ENCODE data around the gene SLC6A11. TPM values are rescaled to one million over a fixed set of nuclear protein-coding genes. Genes with fewer than 3 reads are reported as not detected.

The SLC6A11 gene
- total and polyA plus RNA-seq, 2 donors (not counting 1 experiment from before 2014, with no cell fraction given), result not detected

DNA sequence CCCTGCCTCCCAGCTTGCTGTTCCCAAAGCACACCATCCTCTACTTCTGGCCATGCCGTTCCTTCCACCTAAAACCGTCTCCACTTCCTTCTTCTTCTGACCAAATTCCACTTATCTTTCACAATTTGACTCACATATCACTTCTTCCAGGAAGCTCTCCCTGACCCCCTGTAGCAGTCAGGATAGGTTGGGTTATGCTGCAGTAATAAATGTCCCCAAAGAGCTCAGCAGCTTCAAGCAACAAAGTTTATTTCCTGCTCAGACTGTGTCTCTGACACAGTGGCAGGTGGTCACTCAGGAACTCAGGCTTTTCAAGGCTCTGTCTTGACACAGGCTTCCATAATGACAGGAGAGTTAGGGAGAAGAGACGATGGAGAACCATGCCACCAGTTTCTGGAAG lies 27.4 kb downstream of the SLC6A11 start:
- Mint-ChIP-seq H3K27me3 (peaks cover 40% of the 10 kb centered on the region), H3K27ac (no peak overlapping the region), H3K4me3 (no peak overlapping the region), H3K4me1 (peaks cover 15% of the 10 kb centered on the region), H3K9me3 (ENCODE audit: insufficient read depth) (no peaks in the 10 kb centered on the region)
- TF ChIP-seq EZH2 (IDR thresholded peaks at IDR 0.05; ENCODE audit: borderline replicate concordance, insufficient read depth, low read depth, low read length, poor library complexity, severe bottlenecking), result no peak
- TF ChIP-seq, protein P1, sequence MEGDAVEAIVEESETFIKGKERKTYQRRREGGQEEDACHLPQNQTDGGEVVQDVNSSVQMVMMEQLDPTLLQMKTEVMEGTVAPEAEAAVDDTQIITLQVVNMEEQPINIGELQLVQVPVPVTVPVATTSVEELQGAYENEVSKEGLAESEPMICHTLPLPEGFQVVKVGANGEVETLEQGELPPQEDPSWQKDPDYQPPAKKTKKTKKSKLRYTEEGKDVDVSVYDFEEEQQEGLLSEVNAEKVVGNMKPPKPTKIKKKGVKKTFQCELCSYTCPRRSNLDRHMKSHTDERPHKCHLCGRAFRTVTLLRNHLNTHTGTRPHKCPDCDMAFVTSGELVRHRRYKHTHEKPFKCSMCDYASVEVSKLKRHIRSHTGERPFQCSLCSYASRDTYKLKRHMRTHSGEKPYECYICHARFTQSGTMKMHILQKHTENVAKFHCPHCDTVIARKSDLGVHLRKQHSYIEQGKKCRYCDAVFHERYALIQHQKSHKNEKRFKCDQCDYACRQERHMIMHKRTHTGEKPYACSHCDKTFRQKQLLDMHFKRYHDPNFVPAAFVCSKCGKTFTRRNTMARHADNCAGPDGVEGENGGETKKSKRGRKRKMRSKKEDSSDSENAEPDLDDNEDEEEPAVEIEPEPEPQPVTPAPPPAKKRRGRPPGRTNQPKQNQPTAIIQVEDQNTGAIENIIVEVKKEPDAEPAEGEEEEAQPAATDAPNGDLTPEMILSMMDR (IDR thresholded peaks at IDR 0.05), result no peak
- ATAC-seq (ENCODE audit: low read depth) (no peak), DNase-seq (no peak)
- Histone ChIP-seq H3K36me3 (replicated peaks in 1 of 2; ENCODE audit: control extremely low read depth in 1 of 2, control insufficient read depth in 1 of 2, extremely low read depth in 1 of 2, insufficient read depth in 2 of 2, low read length in 1 of 2) (no peaks in the 10 kb centered on the region), H3K9ac (ENCODE audit: low read length) (no peak overlapping the region), H2AFZ (ENCODE audit: insufficient read depth, low read depth, low read length, poor library complexity, severe bottlenecking) (no peak overlapping the region), H3K79me2 (ENCODE audit: control insufficient read depth, insufficient read depth, low read length) (no peaks in the 10 kb centered on the region), H3K4me2 (replicated peaks; ENCODE audit: low read depth, low read length, poor library complexity, severe bottlenecking) (no peak overlapping the region), H3K27me3 (replicated peaks in 1 of 4; ENCODE audit: control extremely low read depth in 1 of 4, control insufficient read depth in 3 of 4, insufficient read depth in 4 of 4, low read length in 3 of 4) (peaks cover 0 to 12% (median 3%) of the 10 kb centered on the region in 4 experiments), H3K4me3 (ENCODE audit: control extremely low read depth in 1 of 5, extremely low read depth in 1 of 5, insufficient read depth in 1 of 5, low read depth in 2 of 5, low read length in 4 of 5) (no peak overlapping the region), H3K4me1 (ENCODE audit: control insufficient read depth in 2 of 2, insufficient read depth in 2 of 2, low read length in 2 of 2) (peaks cover 0 to 11% of the 10 kb centered on the region in 2 donors), H3K27ac (ENCODE audit: low read length in 2 of 2) (no peak overlapping the region), H3K9me3 (ENCODE audit: control extremely low read depth in 1 of 3, control insufficient read depth in 2 of 3, insufficient read depth in 1 of 3, low read length in 2 of 3) (peaks cover 0 to 5% (median 0%) of the 10 kb centered on the region in 3 donors), H4K20me1 (ENCODE audit: control insufficient read depth, insufficient read depth, low read length, poor library complexity, severe bottlenecking) (no peaks in the 10 kb centered on the region)
- intact Hi-C loops (cut with micrococcal nuclease), result no loop called here
- 86% methylated on average over 2 of the region's 3 CpGs for WGBS (ENCODE audit: insufficient coverage)
- ChIA-PET CTCF (no interaction called here), POLR2A (no interaction called here)

DNA sequence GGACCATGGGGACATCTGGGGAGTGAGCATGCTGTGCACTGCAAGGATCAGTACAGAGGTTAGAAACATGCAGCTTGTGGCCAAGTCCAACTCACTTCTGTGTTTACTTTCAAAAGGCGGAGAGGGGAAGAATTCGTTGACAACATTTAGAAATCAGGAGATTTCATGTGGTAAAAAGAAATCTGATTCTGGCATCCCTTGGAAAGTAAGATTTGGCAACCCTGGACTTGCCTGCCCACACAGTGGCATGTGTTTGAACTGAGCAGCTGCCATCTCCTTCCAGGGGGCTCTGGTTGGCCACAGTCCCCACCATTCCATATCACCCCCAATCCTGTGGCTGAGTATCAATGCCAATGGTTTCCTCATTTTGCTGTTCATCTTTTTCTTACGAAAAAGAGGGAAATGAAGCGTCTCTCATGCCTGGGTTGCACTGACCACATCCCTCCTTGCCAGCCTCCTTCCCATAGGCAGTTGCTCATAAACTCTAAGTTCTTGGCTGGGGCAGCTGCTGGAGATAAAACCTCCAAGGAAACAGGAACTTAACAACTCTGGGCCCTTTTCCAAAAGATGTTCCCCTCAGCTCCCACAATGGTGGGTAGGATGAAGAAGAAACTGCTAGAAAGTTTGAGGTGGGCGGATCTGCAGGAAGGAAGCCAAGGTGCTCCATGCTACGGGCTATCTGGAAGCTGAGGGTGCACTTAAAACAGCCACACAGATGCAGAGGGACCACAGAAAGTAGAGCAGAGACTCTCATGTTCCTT lies 29.2 kb downstream of the SLC6A11 start:
- Histone ChIP-seq H3K4me3 (ENCODE audit: control extremely low read depth in 1 of 5, extremely low read depth in 1 of 5, insufficient read depth in 1 of 5, low read depth in 2 of 5, low read length in 4 of 5) (no peak overlapping the region), H4K20me1 (ENCODE audit: control insufficient read depth, insufficient read depth, low read length, poor library complexity, severe bottlenecking) (no peaks in the 10 kb centered on the region), H2AFZ (ENCODE audit: insufficient read depth, low read depth, low read length, poor library complexity, severe bottlenecking) (no peak overlapping the region), H3K27me3 (replicated peaks in 1 of 4; ENCODE audit: control extremely low read depth in 1 of 4, control insufficient read depth in 3 of 4, insufficient read depth in 4 of 4, low read length in 3 of 4) (peaks cover 0 to 12% (median 3%) of the 10 kb centered on the region in 4 experiments), H3K79me2 (ENCODE audit: control insufficient read depth, insufficient read depth, low read length) (no peaks in the 10 kb centered on the region), H3K27ac (ENCODE audit: low read length in 2 of 2) (no peak overlapping the region), H3K4me1 (ENCODE audit: control insufficient read depth in 2 of 2, insufficient read depth in 2 of 2, low read length in 2 of 2) (peaks cover 0 to 11% of the 10 kb centered on the region in 2 donors), H3K9ac (ENCODE audit: low read length) (no peak overlapping the region), H3K9me3 (ENCODE audit: control extremely low read depth in 1 of 3, control insufficient read depth in 2 of 3, insufficient read depth in 1 of 3, low read length in 2 of 3) (peaks cover 0 to 5% (median 0%) of the 10 kb centered on the region in 3 donors), H3K4me2 (replicated peaks; ENCODE audit: low read depth, low read length, poor library complexity, severe bottlenecking) (no peak overlapping the region), H3K36me3 (replicated peaks in 1 of 2; ENCODE audit: control extremely low read depth in 1 of 2, control insufficient read depth in 1 of 2, extremely low read depth in 1 of 2, insufficient read depth in 2 of 2, low read length in 1 of 2) (no peaks in the 10 kb centered on the region)
- intact Hi-C loops (cut with micrococcal nuclease), result no loop called here
- DNase-seq, result no peak
- H3K4me3 Mint-ChIP-seq, result no peak overlapping the region
- H3K9me3 Mint-ChIP-seq (ENCODE audit: insufficient read depth), result no peaks in the 10 kb centered on the region
- peaks cover 37% of the 10 kb centered on the region for H3K27me3 Mint-ChIP-seq
- CTCF ChIA-PET, result no interaction called here
- no peak for TF ChIP-seq EZH2 (IDR thresholded peaks at IDR 0.05; ENCODE audit: borderline replicate concordance, insufficient read depth, low read depth, low read length, poor library complexity, severe bottlenecking)
- TF ChIP-seq, protein P1 (IDR thresholded peaks at IDR 0.05), result no peak
- peaks cover 15% of the 10 kb centered on the region for H3K4me1 Mint-ChIP-seq
- ATAC-seq (ENCODE audit: low read depth), result no peak
- H3K27ac Mint-ChIP-seq, result no peak overlapping the region
- POLR2A ChIA-PET, result no interaction called here
- 59% methylated on average over 3 of the region's 6 CpGs for WGBS (ENCODE audit: insufficient coverage)

All from B cell (primary cell).